ENCODE results near the gene CCDC71.
A peak's percentile ranks its signal among the peaks of the same experiment; 100 is the strongest.

The CCDC71 gene

DNA sequence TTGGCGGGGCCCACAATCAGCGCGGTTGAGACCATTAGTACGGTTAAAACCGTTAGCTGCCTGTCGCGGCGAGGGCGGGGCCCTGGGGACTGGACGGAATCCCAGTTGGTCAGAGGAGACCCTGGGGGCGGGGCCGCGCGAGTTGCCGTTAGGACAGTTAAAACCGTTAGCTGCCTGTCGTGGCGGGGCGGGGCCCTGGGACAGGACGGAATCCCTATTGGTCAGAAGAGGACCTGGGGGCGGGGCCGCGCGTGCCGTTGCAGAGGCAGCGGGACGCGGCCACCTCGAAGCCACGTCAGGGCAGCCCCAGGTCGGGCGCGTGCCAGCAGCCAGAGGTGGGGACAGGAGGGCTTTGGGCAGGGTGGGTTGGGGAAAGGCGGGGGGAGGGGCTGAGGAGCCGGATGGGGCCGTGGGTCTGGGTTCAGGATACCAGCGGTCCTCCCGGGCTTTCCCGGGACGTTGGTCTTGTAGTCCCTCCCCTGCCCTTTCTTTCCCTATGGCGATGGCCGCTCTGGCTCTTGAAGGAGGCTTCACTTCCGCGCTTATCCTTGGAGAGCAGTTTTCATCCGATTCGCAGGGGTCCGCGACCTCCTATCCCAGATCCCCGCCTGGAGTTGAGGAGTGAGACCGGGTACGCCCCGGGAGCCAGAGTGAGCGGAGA lies 33.2 kb upstream of the CCDC71 start:
- no peak overlapping the region for H3K4ac ChIP-seq (ENCODE audit: low read depth in 1 of 2, low read length in 2 of 2)
- peak overlapping the region; percentile 7 for H2BK15ac ChIP-seq (ENCODE audit: low read depth, poor library complexity, severe bottlenecking)
- no peak overlapping the region for H3K23ac ChIP-seq (ENCODE audit: low read length in 2 of 2)
- no peak overlapping the region for H2BK12ac ChIP-seq (ENCODE audit: low read length in 2 of 2)
- H2BK5ac ChIP-seq (ENCODE audit: low read depth, low read length, poor library complexity, severe bottlenecking): no peak overlapping the region
- H3K4me3 ChIP-seq (ENCODE audit: insufficient read depth in 1 of 2, low read depth in 1 of 2, low read length in 2 of 2): peak overlapping the region in 1 of 2 experiments; percentile 88
- no peak overlapping the region for H3K4me2 ChIP-seq (ENCODE audit: low read length, poor library complexity, severe bottlenecking)
- no peak for DNase-seq
- H3K18ac ChIP-seq (ENCODE audit: low read depth in 1 of 2, low read length in 2 of 2): no peak overlapping the region
- H3K4me1 ChIP-seq (ENCODE audit: control insufficient read depth, insufficient read depth, low read depth, low read length): no peaks in the 10 kb centered on the region
- peak overlapping the region; percentile 93 for H3K9ac ChIP-seq (ENCODE audit: low read length)
- H3K27ac ChIP-seq (ENCODE audit: low read length, poor library complexity, severe bottlenecking): no peak overlapping the region
- H3K14ac ChIP-seq (ENCODE audit: low read length in 2 of 2): no peak overlapping the region
- H3K27me3 ChIP-seq (ENCODE audit: control insufficient read depth in 1 of 2, insufficient read depth in 1 of 2, low read length in 2 of 2): no peaks in the 10 kb centered on the region
- no peaks in the 10 kb centered on the region for H3K36me3 ChIP-seq (ENCODE audit: control insufficient read depth in 1 of 2, insufficient read depth in 2 of 2, low read depth in 1 of 2, low read length in 2 of 2)
- H4K8ac ChIP-seq (ENCODE audit: low read length): no peak overlapping the region
- peak overlapping the region; percentile 50 for H4K91ac ChIP-seq (ENCODE audit: low read length)
- no peaks in the 10 kb centered on the region for H3K9me3 ChIP-seq (ENCODE audit: control insufficient read depth, low read length)
- H2BK120ac ChIP-seq (ENCODE audit: low read depth, low read length): no peak overlapping the region
- no peaks in the 10 kb centered on the region for H3K79me1 ChIP-seq (replicated peaks; ENCODE audit: low read length, poor library complexity, severe bottlenecking)
- H2AK5ac ChIP-seq (ENCODE audit: low read length, severe bottlenecking): no peak overlapping the region
- 94% methylated on average over 48 of the region's 53 CpGs for WGBS
- no peak overlapping the region for H2AFZ ChIP-seq (ENCODE audit: low read depth, low read length)

DNA sequence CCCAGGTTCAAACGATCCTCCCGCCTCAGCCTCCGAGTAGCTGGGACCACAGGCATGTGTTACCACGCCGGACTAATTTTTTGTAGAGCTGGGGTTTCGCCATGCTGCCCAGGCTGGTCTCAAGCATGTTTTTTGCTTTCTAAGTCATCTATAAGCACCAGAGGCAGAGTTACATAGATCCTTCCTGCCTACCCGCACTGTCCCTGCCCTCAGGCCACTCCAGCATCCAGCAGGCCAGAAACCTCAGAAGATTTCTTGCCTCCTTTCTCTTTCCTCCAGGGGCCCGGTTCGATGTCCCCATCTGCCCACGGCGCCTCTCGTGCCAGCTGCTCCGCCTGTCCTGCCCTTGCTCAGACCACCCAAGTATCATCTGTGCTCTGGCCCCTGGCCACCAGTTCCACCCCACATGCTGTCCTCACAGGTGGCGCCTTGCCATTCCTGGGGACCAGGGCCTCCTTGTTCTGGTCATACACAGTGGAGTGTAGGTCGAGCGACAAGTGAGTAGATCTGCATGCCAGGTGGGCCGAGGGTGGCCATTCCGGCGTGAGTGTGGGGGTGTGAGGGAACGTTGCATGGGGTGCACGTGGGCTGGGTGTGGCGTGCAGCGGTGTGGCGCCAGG lies 32.6 kb upstream of the CCDC71 start:
- peak overlapping the region; percentile 54 for H3K9ac ChIP-seq (ENCODE audit: low read length)
- no peak overlapping the region for H3K27ac ChIP-seq (ENCODE audit: low read length, poor library complexity, severe bottlenecking)
- H3K9me3 ChIP-seq (ENCODE audit: control insufficient read depth, low read length): no peaks in the 10 kb centered on the region

DNA sequence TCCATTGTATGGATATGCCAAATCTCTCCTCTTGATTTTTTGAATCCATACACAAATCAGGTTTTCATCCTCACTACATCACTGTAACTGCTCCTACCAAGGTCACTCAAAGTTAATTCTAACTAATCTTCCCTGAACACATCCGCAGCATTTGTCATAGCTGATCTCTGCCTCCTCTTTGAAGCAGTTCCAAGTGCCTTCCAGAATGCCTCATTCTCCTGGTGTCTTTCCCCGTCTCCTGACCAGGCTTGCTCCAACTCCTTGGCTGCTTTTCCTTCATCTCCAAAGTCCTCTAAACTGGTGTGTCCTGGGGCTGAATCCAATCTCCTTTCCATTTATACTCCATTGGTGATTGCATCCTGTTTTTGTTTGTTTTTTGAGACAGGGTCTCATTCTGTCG lies 32.0 kb upstream of the CCDC71 start:
- Histone ChIP-seq H3K4ac (ENCODE audit: low read depth in 1 of 2, low read length in 2 of 2) (no peak overlapping the region), H3K4me2 (ENCODE audit: low read length, poor library complexity, severe bottlenecking) (no peak overlapping the region), H2AFZ (ENCODE audit: low read depth, low read length) (no peak overlapping the region), H3K14ac (ENCODE audit: low read length in 2 of 2) (no peak overlapping the region), H3K4me1 (ENCODE audit: control insufficient read depth, insufficient read depth, low read depth, low read length) (no peaks in the 10 kb centered on the region), H2BK12ac (ENCODE audit: low read length in 2 of 2) (no peak overlapping the region), H3K4me3 (ENCODE audit: insufficient read depth in 1 of 2, low read depth in 1 of 2, low read length in 2 of 2) (no peak overlapping the region), H2BK5ac (ENCODE audit: low read depth, low read length, poor library complexity, severe bottlenecking) (no peak overlapping the region), H3K23ac (ENCODE audit: low read length in 2 of 2) (no peak overlapping the region), H3K36me3 (ENCODE audit: control insufficient read depth in 1 of 2, insufficient read depth in 2 of 2, low read depth in 1 of 2, low read length in 2 of 2) (no peaks in the 10 kb centered on the region), H3K18ac (ENCODE audit: low read depth in 1 of 2, low read length in 2 of 2) (no peak overlapping the region), H4K91ac (ENCODE audit: low read length) (no peak overlapping the region), H2AK5ac (ENCODE audit: low read length, severe bottlenecking) (no peak overlapping the region), H2BK120ac (ENCODE audit: low read depth, low read length) (no peak overlapping the region), H3K27me3 (ENCODE audit: control insufficient read depth in 1 of 2, insufficient read depth in 1 of 2, low read length in 2 of 2) (no peaks in the 10 kb centered on the region), H3K9me3 (ENCODE audit: control insufficient read depth, low read length) (no peaks in the 10 kb centered on the region), H4K8ac (ENCODE audit: low read length) (no peak overlapping the region), H3K79me1 (replicated peaks; ENCODE audit: low read length, poor library complexity, severe bottlenecking) (no peaks in the 10 kb centered on the region), H3K9ac (ENCODE audit: low read length) (no peak overlapping the region), H3K27ac (ENCODE audit: low read length, poor library complexity, severe bottlenecking) (no peak overlapping the region), H2BK15ac (ENCODE audit: low read depth, poor library complexity, severe bottlenecking) (no peak overlapping the region)
- DNase-seq: no peak
- WGBS: 88% methylated on average over 3 of the region's 3 CpGs

More for the DNA sequence above, 32.6 kb upstream of the CCDC71 start:
- no peak overlapping the region for H2BK12ac ChIP-seq (ENCODE audit: low read length in 2 of 2)
- no peaks in the 10 kb centered on the region for H3K36me3 ChIP-seq (ENCODE audit: control insufficient read depth in 1 of 2, insufficient read depth in 2 of 2, low read depth in 1 of 2, low read length in 2 of 2)
- no peak overlapping the region for H3K14ac ChIP-seq (ENCODE audit: low read length in 2 of 2)
- no peak overlapping the region for H3K23ac ChIP-seq (ENCODE audit: low read length in 2 of 2)
- H2BK5ac ChIP-seq (ENCODE audit: low read depth, low read length, poor library complexity, severe bottlenecking): no peak overlapping the region
- H3K4me1 ChIP-seq (ENCODE audit: control insufficient read depth, insufficient read depth, low read depth, low read length): no peaks in the 10 kb centered on the region
- no peak overlapping the region for H2AK5ac ChIP-seq (ENCODE audit: low read length, severe bottlenecking)
- no peak overlapping the region for H2BK15ac ChIP-seq (ENCODE audit: low read depth, poor library complexity, severe bottlenecking)
- H2BK120ac ChIP-seq (ENCODE audit: low read depth, low read length): no peak overlapping the region
- H4K8ac ChIP-seq (ENCODE audit: low read length): no peak overlapping the region
- no peak overlapping the region for H3K18ac ChIP-seq (ENCODE audit: low read depth in 1 of 2, low read length in 2 of 2)
- H3K27me3 ChIP-seq (ENCODE audit: control insufficient read depth in 1 of 2, insufficient read depth in 1 of 2, low read length in 2 of 2): no peaks in the 10 kb centered on the region
- peak overlapping the region; percentile 50 for H4K91ac ChIP-seq (ENCODE audit: low read length)
- DNase-seq: no peak
- no peak overlapping the region for H3K4me2 ChIP-seq (ENCODE audit: low read length, poor library complexity, severe bottlenecking)
- no peaks in the 10 kb centered on the region for H3K79me1 ChIP-seq (replicated peaks; ENCODE audit: low read length, poor library complexity, severe bottlenecking)
- no peak overlapping the region for H2AFZ ChIP-seq (ENCODE audit: low read depth, low read length)
- peak overlapping the region in 1 of 2 experiments; percentile 88 for H3K4me3 ChIP-seq (ENCODE audit: insufficient read depth in 1 of 2, low read depth in 1 of 2, low read length in 2 of 2)
- H3K4ac ChIP-seq (ENCODE audit: low read depth in 1 of 2, low read length in 2 of 2): no peak overlapping the region
- WGBS: 95% methylated on average over 24 of the region's 24 CpGs

DNA sequence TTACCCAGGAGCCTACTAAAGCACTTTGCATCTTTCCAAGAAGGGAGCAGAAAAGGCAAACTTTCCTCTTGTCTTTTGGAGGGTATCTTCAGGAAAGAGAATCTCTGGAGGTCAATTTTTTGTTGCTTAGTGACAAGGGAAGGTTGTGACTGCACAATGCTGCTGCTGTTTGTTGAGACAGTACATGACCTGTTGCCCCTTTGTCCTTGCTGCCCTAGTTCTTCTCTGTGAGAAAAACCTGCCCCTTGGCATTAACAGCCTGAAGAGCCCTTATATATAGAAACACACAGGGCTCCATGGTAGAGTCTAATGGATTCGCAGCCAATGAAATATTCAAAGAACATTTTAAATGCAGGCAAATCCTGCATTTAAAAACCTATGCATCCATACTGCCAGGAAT lies 25.6 kb upstream of the CCDC71 start:
- Histone ChIP-seq H3K79me1 (replicated peaks; ENCODE audit: low read length, poor library complexity, severe bottlenecking) (no peaks in the 10 kb centered on the region), H3K14ac (ENCODE audit: low read length in 2 of 2) (no peak overlapping the region), H3K27me3 (ENCODE audit: control insufficient read depth in 1 of 2, insufficient read depth in 1 of 2, low read length in 2 of 2) (peaks cover 12 to 19% of the 10 kb centered on the region in 2 experiments), H2BK12ac (ENCODE audit: low read length in 2 of 2) (no peak overlapping the region), H2AK5ac (ENCODE audit: low read length, severe bottlenecking) (no peak overlapping the region), H2AFZ (ENCODE audit: low read depth, low read length) (no peak overlapping the region), H2BK120ac (ENCODE audit: low read depth, low read length) (no peak overlapping the region), H3K4me2 (ENCODE audit: low read length, poor library complexity, severe bottlenecking) (no peak overlapping the region), H3K36me3 (ENCODE audit: control insufficient read depth in 1 of 2, insufficient read depth in 2 of 2, low read depth in 1 of 2, low read length in 2 of 2) (no peaks in the 10 kb centered on the region), H3K4me1 (ENCODE audit: control insufficient read depth, insufficient read depth, low read depth, low read length) (no peaks in the 10 kb centered on the region), H3K9ac (ENCODE audit: low read length) (no peak overlapping the region), H4K8ac (ENCODE audit: low read length) (no peak overlapping the region), H3K27ac (ENCODE audit: low read length, poor library complexity, severe bottlenecking) (no peak overlapping the region), H3K23ac (ENCODE audit: low read length in 2 of 2) (no peak overlapping the region), H4K91ac (ENCODE audit: low read length) (no peak overlapping the region), H2BK15ac (ENCODE audit: low read depth, poor library complexity, severe bottlenecking) (no peak overlapping the region), H2BK5ac (ENCODE audit: low read depth, low read length, poor library complexity, severe bottlenecking) (no peak overlapping the region), H3K9me3 (ENCODE audit: control insufficient read depth, low read length) (no peaks in the 10 kb centered on the region), H3K18ac (ENCODE audit: low read depth in 1 of 2, low read length in 2 of 2) (no peak overlapping the region), H3K4me3 (ENCODE audit: insufficient read depth in 1 of 2, low read depth in 1 of 2, low read length in 2 of 2) (no peak overlapping the region), H3K4ac (ENCODE audit: low read depth in 1 of 2, low read length in 2 of 2) (no peak overlapping the region)
- no CpG with 5 or more reads among the region's 1 CpG for WGBS
- peak; percentile 22 for DNase-seq

All from mesenchymal stem cell (in vitro differentiated cells and primary cell).